NCI-H226 (cell line): ENCODE measurements around the gene SEMA6B.

Source experiments
- DNase-seq: peaks from one replicate; pipeline ENCODE4 v3.0.0-alpha.2; 2015

Gene SEMA6B

GRCh38 chr19:4586691-4587090, 27.2 kb upstream of the SEMA6B start:
- DNase-seq: no peak

GRCh38 chr19:4586245-4586644, 26.8 kb upstream of the SEMA6B start:
- DNase-seq: no peak

GRCh38 chr19:4585556-4585955, 26.1 kb upstream of the SEMA6B start:
- DNase-seq: no peak

GRCh38 chr19:4584670-4585460, 25.4 kb upstream of the SEMA6B start:
- DNase-seq: no peak

DNA sequence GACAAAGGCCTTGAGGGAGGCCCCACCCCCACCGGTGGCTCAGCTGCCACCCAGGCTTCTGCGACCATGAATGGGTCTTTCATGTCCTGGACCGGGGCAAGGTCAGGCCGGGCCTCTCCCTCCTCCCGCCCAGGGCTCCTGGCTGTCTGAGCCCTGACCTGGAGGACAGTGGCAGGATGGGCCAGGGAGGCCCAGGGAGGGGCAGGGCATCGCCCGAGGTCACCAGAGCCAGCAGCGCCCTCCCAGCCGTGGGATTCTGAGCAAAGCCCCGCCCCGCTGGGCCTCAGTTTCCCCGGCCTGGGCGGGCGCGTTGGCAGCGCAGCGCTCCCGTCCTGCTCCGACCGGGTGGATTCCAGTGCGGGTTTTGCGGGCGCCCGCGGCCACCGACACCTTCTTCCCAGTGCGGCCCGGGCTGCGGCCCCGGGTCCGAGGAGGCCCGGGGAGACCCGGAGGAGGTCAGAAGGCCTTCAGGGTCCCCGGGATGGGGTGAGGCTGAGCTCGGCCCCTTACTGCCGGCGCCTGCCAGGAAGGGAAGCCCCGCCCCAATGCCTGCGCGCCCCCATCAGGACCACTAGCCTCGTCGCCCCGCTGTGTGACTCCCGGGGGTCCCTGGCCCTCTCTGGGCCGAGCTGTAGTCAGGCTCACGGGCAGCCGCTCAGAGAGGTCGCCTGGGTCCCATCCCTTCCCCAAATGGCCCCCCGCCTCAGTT, 24.6 kb upstream of the SEMA6B start:
- peak; percentile 22 for DNase-seq

DNA sequence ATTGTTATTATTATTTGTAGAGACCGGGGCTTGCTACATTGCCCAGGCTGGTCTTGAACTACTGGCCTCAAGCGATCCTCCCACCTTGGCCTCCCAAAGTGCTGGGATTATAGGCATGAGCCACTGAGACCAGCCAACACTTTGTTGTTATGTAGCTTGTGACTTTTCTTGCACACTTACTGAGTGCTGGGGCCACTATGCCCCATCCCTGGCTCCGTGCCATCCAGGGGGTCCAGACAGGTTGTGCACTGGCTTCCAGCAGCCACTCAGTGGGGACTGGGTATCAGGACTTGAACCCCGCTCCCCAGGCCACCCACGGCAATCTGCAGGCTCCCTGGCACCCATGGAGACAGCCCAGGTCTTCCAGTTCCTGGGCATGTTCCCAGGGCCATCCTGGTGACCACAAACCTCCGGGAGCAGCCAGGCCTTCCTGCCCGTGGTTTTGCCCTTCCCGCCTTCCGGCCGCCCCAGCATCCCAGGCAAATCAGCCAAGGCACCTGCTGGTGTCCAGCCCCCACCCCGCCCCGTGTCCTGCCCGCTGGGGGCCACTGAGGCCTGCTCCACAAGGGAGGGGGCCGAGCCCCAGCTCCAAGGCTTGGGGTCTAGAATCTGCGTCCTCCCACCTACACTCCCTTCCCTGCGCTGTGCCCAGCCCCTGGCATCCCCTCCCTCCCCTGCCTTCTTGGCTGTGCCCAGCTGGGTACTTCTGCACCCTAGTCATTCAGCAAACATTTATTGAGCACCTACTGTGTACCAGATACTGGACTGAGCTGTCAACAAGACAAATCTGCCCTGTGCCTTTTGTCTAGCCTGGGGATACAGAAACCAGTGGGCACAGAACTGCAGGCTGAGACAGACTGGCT, 23.7 kb upstream of the SEMA6B start:
- DNase-seq: peak; percentile 37

DNA sequence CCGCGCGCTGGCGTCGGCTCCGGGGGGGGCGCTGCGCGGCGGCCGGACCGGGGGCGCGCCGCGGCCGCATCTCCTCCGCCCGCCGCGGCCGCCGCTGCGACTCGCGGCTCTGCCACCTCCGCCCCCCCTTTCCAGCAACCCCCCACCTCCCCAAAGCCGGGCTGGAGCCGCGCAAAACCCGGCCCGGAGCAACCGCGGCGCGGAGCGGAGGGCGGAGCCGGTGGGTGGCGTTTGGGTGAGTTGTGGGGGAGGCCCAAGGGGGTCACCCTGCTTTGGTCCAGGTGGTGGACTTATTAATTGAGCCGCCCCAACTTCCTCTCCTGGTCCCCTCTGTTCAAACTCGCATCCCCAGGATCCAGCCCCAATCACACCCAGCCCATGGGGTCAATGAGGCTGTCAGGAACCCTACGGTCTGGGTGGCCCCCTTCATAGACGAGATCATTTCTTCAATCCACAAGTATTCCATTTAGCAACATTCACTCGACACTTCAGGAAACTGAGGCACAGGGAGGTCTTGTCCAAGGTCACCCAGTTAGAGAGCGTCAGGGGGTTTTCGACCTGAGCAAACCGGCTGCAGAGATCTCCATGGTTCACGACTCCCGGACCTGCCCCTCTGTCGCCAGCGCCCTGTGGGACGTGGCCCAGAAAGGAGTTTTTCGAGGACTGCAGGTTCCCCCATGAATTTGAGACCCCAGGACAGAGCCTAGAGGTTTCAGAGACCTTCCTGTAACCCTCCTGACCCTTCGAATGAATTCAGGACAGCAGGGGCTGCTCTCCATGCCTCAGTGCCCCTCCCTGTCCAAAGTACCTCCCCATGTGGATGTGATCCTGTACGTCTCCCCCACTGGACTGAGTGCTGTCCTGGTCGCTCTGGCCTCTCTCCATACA, 22.4 kb upstream of the SEMA6B start:
- peak; percentile 55 for DNase-seq

- DNase-seq: no peak
Measured at GRCh38 chr19:4580961-4581665, 21.6 kb upstream of the SEMA6B start.

GRCh38 chr19:4580021-4580901, 20.8 kb upstream of the SEMA6B start:
- peak; percentile 10 for DNase-seq

GRCh38 chr19:4579389-4579788, 19.9 kb upstream of the SEMA6B start:
- DNase-seq: no peak

DNA sequence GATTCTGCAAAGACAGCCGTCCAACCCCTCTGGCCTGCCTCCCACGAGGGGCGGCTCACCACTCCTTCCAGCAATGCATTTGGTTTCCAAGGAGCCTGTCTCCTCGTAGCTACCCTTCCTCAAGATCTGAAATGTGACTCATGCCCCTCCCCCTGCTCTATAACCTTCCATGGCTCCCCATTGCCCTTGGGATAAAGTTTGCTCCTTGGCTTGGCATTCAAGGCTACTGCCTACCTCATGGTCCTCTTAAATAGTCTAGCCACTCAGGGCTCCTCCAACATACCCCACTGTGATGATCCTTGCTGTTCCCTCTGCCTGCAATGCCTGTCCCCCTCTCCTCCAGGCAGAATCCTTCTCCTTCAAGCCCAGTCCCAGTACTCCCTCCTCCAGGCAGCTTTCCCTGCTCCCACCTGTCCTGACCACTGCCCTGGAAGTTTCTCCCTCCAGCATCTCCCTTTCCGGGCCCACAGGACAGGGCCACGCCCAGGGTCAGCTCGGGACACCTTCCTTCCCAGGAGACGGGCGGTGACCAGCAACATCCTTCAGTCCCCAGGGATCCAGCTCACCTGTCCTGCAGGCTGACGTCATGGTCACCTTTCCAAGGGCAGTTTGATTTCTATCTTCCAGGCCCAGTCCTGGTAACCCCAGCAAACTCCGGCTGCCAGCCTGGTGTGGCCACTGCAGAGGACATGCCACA, 19.2 kb upstream of the SEMA6B start:
- no peak for DNase-seq

DNA sequence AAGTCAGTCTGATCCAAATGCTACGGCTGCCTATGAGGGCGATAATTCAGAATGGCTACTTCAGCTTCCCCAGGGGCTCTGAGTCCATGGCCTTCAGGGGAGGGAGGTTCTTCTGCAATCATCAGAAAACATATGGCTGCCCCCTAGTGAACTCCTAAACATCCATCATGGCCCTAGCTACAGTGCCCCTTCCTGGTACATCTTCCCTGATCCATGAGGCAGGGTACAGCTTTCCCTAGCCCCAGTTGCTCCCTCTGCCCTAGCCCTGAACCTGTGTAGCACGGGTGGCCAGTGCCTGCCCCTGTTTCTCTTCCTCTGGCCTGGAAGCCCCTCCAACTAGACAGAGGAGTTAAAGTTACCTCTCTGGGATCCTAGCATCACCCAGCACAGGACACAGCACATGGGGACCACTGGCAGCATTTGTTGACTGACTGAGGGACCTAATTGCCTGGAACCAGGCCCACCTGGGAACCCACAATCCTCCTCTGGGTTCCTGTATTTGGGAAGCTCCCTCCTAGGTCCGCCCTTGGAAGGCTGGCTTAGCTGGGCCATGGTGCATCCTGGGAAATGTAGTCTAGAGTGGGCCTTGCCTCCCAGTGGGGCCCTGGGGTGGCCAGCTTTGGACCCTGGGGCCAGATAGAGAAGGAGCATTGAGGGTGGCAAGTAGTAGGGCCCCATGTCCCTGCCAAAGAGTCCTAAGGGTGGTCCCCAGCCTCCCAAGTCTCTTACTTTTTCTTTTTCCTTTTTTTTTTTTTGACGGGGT, 17.7 kb upstream of the SEMA6B start:
- peak; percentile 44 for DNase-seq

DNA sequence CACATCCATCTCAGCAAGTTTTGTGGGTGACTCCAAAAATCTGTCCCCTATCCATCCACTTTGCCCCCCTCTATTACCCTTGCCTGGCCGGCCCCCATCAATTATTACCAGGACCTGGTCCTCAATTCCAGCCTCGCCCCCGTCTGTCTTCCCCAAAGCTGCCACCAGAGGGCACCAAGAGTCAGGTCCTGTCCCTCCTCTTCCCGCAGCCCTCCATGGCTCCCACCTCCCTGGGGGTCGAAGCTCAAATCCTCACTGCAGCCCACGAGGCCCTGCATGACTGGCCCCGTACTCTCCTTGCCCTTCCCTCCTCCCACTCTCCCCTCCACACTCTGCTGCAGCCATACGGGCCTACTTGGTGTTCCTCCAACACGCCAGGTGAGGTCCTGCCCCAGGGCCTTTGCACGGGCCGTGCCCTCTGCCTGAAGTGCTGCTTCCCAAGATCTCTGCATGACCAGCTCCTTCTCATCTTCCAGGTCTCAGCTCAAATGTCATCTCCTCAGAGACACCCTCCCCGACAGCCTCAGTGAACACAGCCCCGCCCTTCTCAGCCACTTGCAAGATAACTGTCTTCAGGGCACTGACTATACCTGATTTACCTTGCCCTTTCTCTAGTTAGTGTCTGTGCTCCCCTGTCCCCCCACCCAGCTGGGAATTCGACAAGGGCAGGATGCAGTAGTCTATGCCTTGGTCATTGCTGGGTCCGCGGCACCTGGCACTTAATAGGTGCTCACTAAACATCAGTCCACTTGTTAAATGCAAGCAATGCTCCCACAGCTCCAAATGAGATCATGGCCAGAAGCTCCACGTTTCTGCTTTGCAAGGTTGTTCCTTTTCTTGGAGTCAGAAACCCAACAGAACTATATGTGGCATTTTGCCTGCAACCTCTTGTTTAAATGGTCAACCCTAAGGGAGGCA, 16.8 kb upstream of the SEMA6B start:
- peak; percentile 41 for DNase-seq

DNA sequence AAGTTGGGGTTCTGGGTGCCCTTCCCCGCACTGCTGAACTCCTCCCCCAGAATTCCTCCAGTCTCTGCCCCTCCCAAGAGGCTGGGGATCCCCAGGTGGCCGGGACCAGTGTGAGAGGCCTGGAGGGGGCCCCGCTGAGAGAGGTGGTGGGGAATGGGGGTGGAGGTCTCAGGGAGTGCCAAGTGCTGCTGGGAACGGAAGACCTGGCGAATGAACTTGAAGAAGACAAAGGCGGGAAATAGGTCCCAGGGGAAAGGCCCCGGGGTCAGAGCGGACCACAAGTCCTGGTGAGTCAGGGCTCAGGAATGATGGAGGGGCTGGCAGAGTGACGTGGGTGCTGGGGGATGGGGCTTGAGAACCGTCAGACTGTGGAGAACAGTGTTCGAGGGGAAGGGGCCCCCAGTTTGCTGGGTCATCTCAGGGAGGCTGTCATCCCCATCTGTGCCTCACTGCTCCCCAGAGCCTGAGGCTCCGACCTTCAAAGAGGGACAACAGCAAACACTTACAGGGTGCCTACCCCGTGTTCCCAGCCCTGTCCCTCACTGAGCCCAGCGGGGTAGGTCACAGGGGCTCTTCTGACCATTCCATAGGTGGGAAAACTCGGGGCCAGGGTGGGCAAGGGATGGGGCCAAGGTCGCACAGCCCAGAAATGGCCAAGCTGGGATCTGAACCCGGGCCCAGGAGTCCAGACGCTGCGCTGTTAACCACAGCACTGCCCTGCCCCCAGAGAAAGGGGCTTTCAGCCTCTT, 16.0 kb upstream of the SEMA6B start:
- peak; percentile 94 for DNase-seq

- no peak for DNase-seq
Measured at GRCh38 chr19:4573682-4574081, 14.2 kb upstream of the SEMA6B start.

DNA sequence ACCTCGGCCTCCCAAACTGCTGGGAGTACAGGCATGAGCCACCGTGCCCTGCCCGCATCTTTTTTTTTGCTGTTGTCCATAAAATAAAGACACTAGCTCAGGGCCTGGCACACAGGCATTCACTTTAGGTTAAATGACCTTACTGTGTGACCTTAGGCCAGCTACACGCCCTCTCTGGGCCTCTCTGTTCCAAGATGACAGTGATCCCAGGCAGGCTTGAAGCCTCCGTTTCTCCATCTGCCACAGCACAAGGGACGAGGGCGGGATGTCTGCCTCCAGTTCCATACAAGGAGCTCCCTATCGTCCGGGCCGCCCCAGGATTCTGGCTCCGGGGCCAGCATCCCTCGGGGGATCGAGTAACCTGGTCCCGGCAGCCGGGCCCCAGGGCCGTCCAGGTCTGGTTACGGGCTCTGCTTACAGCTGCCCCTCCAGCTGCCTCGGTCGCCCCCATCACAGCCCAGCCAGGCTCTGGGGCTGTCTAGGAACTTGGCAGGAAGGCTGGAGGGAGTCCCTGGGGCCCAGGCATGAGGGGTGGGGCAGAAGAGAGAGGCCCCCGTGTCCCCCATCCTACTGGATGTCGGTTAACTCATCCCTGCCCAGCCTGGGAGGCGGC, 11.9 kb upstream of the SEMA6B start:
- DNase-seq: no peak

DNA sequence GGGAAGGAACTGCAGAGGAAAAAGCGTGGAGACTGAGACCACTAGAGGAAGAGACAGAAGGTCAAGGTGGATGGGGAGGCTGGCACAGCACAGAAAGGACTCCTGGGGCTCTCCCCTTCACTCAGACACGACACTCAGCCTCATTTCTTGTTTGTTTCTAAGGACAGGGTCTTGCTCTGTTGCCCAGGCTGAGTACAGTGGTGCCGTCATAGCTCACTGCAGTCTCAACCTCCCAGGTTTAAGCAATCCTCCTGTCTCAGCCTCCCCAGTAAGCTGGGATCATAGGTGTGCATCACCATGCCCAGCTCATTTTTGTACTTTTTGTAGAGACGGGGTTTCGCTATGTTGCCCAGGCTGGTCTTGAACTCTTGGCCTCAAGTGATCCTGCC, 11.4 kb upstream of the SEMA6B start:
- DNase-seq: no peak
